Vagina (tissue), 2 donors: ENCODE data around the gene FAR2. TPM values are rescaled to one million over a fixed set of nuclear protein-coding genes. Genes with fewer than 3 reads are reported as not detected.

Experiments
- DNase-seq, 2 donors: peaks; one replicate each; pipeline ENCODE4 v3.0.0-alpha.2; 2017; ENCODE audit errors: extremely low spot score in 2 of 2
- H3K27ac ChIP-seq: fragments of 200-600 bp; sonication (generic); one replicate; pipeline ENCODE4 v1.5.1; 2019
- H3K27me3 ChIP-seq: fragments of 200-600 bp; sonication (generic); one replicate; pipeline ENCODE4 v1.5.1; 2019
- H3K36me3 ChIP-seq, 2 donors: fragments of 200-600 bp; sonication (generic); one replicate each; pipeline ENCODE4 v1.5.1; 2017 to 2019
- H3K4me1 ChIP-seq: fragments of 200-600 bp; sonication (generic); one replicate; pipeline ENCODE4 v1.5.1; 2019
- H3K4me3 ChIP-seq, 2 donors: fragments of 200-600 bp; sonication (generic); 1 replicate in 1 of 2; 2 replicates in 1 of 2; pipeline ENCODE4 v1.5.1; 2016 to 2019
- H3K9me3 ChIP-seq: fragments of 200-600 bp; sonication (generic); one replicate; pipeline ENCODE4 v1.5.1; 2019
- CTCF ChIP-seq, 3 experiments: fragments of 450-650 bp in 2 of 3; fragments of 200-600 bp in 1 of 3; sonication (generic) in 1 of 3; IDR thresholded peaks; one replicate each; pipeline ENCODE4 v1.5.1; 2017 to 2019; ENCODE audit warnings: antibody characterized with exemption in 3 of 3, mild to moderate bottlenecking in 2 of 3, moderate library complexity in 2 of 3
- POLR2A ChIP-seq, 2 donors: fragments of 450-650 bp; IDR thresholded peaks; one replicate each; pipeline ENCODE4 v1.6.1; 2017; ENCODE audit warnings: antibody characterized with exemption in 2 of 2, mild to moderate bottlenecking in 2 of 2, moderate library complexity in 2 of 2
- POLR2AphosphoS5 ChIP-seq, 2 donors: sonication (generic); formaldehyde crosslinking; IDR thresholded peaks; one replicate each; pipeline ENCODE4 v1.9.0; 2017; ENCODE audit warnings: antibody characterized with exemption in 2 of 2, mild to moderate bottlenecking in 2 of 2, low read depth in 1 of 2; ENCODE audit not compliant: insufficient read depth in 1 of 2
- intact Hi-C: fragments of 100-400 bp; cut with DNase I; formaldehyde crosslinking; loops from one replicate; pipeline ENCODE4 v1.15.1; 2023
- total RNA-seq: library from RNA; depleted of rRNA; stranded (reverse); fragments of >200 nt; gene quantifications from one replicate; pipeline ENCODE4 v1.2.3, GENCODE V29; 2016

Gene FAR2
- total RNA-seq, 1 donor from 2014 or later = 16.2 TPM

GRCh38 chr12:29216797-29217575 is 67.9 kb downstream of the FAR2 start:
- H3K9me3 ChIP-seq = no peaks in the 10 kb centered on the region
- H3K4me1 ChIP-seq = peaks cover 19% of the 10 kb centered on the region
- intact Hi-C loops = no loop called here
- no peaks in the 10 kb centered on the region for H3K27me3 ChIP-seq
- DNase-seq = no peak
- H3K36me3 ChIP-seq = no peaks in the 10 kb centered on the region
- H3K27ac ChIP-seq = no peak overlapping the region
- H3K4me3 ChIP-seq = no peak overlapping the region
- TF ChIP-seq POLR2AphosphoS5 (IDR thresholded peaks at IDR 0.05; ENCODE audit: insufficient read depth in 1 of 2, low read depth in 1 of 2) (no peak), CTCF (IDR thresholded peaks at IDR 0.05) (no peak)

- Histone ChIP-seq H3K4me3 (no peak overlapping the region), H3K36me3 (no peaks in the 10 kb centered on the region), H3K4me1 (peaks cover 11% of the 10 kb centered on the region), H3K27ac (no peak overlapping the region), H3K9me3 (no peaks in the 10 kb centered on the region), H3K27me3 (no peaks in the 10 kb centered on the region)
- intact Hi-C loops = no loop called here
- no peak for DNase-seq
- TF ChIP-seq CTCF (IDR thresholded peaks at IDR 0.05) (no peak), POLR2AphosphoS5 (IDR thresholded peaks at IDR 0.05; ENCODE audit: insufficient read depth in 1 of 2, low read depth in 1 of 2) (no peak), POLR2A (IDR thresholded peaks at IDR 0.05) (no peak)
Measured at GRCh38 chr12:29220632-29221336, 71.7 kb downstream of the FAR2 start.

GRCh38 chr12:29222200-29222599 is 73.1 kb downstream of the FAR2 start:
- no peaks in the 10 kb centered on the region for H3K4me1 ChIP-seq

GRCh38 chr12:29223426-29223825 is 74.3 kb downstream of the FAR2 start:
- Histone ChIP-seq H3K27me3 (no peaks in the 10 kb centered on the region), H3K9me3 (no peaks in the 10 kb centered on the region), H3K27ac (no peak overlapping the region), H3K36me3 (no peaks in the 10 kb centered on the region), H3K4me1 (no peaks in the 10 kb centered on the region), H3K4me3 (no peak overlapping the region)
- DNase-seq = no peak
- intact Hi-C loops = no loop called here
- TF ChIP-seq POLR2AphosphoS5 (IDR thresholded peaks at IDR 0.05; ENCODE audit: insufficient read depth in 1 of 2, low read depth in 1 of 2) = no peak
- no peak for TF ChIP-seq CTCF (IDR thresholded peaks at IDR 0.05)
- TF ChIP-seq POLR2A (IDR thresholded peaks at IDR 0.05) = no peak

More at GRCh38 chr12:29222200-29222599, 73.1 kb downstream of the FAR2 start:
- intact Hi-C loops = no loop called here
- no peak overlapping the region for H3K27ac ChIP-seq
- no peak overlapping the region for H3K4me3 ChIP-seq
- H3K36me3 ChIP-seq = no peaks in the 10 kb centered on the region
- TF ChIP-seq POLR2A (IDR thresholded peaks at IDR 0.05) = no peak
- TF ChIP-seq CTCF (IDR thresholded peaks at IDR 0.05) = no peak
- no peak for TF ChIP-seq POLR2AphosphoS5 (IDR thresholded peaks at IDR 0.05; ENCODE audit: insufficient read depth in 1 of 2, low read depth in 1 of 2)
- no peaks in the 10 kb centered on the region for H3K27me3 ChIP-seq
- DNase-seq = no peak
- H3K9me3 ChIP-seq = no peaks in the 10 kb centered on the region
